ENCODE measurements around the gene ACBD3.

ACBD3 gene

GRCh38 chr1:226111883-226112261 lies 74.7 kb downstream of the ACBD3 start:
- no peak for DNase-seq (ENCODE audit: low read depth in 3 of 3)

- DNase-seq (ENCODE audit: low read depth in 3 of 3), result no peak
Observed at GRCh38 chr1:226111098-226111882, 75.3 kb downstream of the ACBD3 start.

DNA sequence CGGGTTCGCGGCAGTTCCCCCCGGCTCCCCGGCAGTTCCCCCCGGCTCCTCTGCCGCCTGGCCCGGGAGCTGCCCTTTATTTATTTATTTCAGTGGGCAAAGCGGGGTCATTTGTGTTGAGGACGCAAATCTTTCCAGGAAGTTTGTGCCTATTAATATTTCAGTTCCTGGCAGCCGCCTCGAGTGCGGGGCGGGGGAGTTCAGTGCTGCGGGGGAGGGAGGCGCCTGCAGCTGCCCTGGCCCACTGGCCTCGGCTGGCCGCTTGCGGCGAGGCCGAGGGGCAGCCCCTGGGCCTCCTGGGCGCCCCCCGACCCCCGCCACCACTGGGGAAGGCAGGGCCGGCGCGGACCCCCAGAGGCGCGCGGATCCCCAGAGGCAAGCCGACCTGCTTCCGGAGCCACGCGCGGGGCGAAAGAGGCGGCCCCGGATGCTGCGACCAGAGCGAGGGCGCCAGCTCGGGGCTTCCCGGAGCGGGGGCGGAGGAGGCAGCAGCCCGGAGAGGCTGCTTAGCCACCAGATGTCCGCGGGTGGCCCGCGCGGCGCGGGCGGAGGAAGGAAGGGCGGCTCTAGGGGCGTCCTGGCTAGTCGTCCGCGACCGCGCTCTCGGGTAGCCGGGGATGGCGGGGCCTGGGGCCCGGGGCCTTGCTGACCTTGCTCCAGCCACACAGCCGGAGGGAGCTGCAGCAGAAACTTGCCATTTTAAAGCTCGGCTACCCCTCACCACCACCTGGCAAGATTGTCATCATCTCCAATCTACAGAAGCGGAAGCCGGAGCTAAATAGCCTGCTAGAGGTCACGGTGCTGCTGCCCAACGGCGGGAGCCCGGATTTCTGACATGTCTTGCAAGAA lies 76.1 kb downstream of the ACBD3 start:
- peak in 2 of 3 experiments; percentile 41 to 63 for DNase-seq (ENCODE audit: low read depth in 3 of 3)

GRCh38 chr1:226109829-226110248 lies 76.7 kb downstream of the ACBD3 start:
- peak; percentile 60 to 83 (median 69) for DNase-seq (ENCODE audit: low read depth in 3 of 3)

GRCh38 chr1:226108935-226109828 lies 77.4 kb downstream of the ACBD3 start:
- no peak for DNase-seq (ENCODE audit: low read depth in 3 of 3)

GRCh38 chr1:226107471-226108460 lies 78.8 kb downstream of the ACBD3 start:
- no peak for DNase-seq (ENCODE audit: low read depth in 3 of 3)

GRCh38 chr1:226104671-226105121 lies 81.8 kb downstream of the ACBD3 start:
- DNase-seq (ENCODE audit: low read depth in 3 of 3), result no peak

GRCh38 chr1:226100436-226101391 lies 85.8 kb downstream of the ACBD3 start:
- DNase-seq (ENCODE audit: low read depth in 3 of 3), result peak in 1 of 3 experiments; percentile 42

- no peak for DNase-seq (ENCODE audit: low read depth in 3 of 3)
Observed at GRCh38 chr1:226098870-226099835, 87.4 kb downstream of the ACBD3 start.

GRCh38 chr1:226097866-226098625 lies 88.5 kb downstream of the ACBD3 start:
- no peak for DNase-seq (ENCODE audit: low read depth in 3 of 3)

DNA sequence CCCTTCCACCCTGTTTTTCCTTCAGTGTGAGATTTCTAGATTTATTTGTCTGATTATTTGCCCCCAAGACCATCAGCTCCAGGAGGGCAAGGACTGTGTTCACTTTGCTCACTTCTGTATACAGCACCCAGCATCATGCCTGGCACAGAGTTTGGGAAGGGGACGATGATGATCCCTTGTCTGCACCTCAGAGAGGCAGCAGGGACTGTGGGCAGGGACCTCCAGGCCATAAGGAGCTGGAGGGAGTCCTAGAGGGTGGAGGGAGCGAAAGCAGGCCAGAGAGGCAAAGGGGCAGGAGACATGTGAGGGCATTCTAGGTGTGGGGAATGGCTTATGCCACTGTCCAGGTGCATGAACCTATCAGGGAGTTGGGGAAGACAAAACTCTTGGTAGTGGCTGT lies 91.3 kb downstream of the ACBD3 start:
- no peak for DNase-seq (ENCODE audit: low read depth in 3 of 3)

Data from stimulated activated CD4-positive, alpha-beta T cell treated with anti-CD3 and anti-CD28 coated beads, TNF-alpha, amount 100 ng/mL, for 24 hours (primary cell).